ENCODE results near the gene GRAMD1C.

Gene GRAMD1C

GRCh38 chr3:113977822-113978221 is 139.2 kb downstream of the GRAMD1C start:
- DNase-seq (ENCODE audit: low read depth), result no peak
- H3K4me3 ChIP-seq (ENCODE audit: low read length), result no peak overlapping the region
- TF ChIP-seq CTCF (conservative IDR thresholded peaks at IDR 0.05; ENCODE audit: low read length), result no peak

GRCh38 chr3:113979916-113980315 is 141.3 kb downstream of the GRAMD1C start:
- H3K4me3 ChIP-seq (ENCODE audit: low read length), result no peak overlapping the region
- no peak for DNase-seq (ENCODE audit: low read depth)
- no peak for TF ChIP-seq CTCF (conservative IDR thresholded peaks at IDR 0.05; ENCODE audit: low read length)

GRCh38 chr3:113981803-113982202 is 143.2 kb downstream of the GRAMD1C start:
- DNase-seq (ENCODE audit: low read depth), result no peak
- no peak overlapping the region for H3K4me3 ChIP-seq (ENCODE audit: low read length)
- no peak for TF ChIP-seq CTCF (conservative IDR thresholded peaks at IDR 0.05; ENCODE audit: low read length)

- DNase-seq (ENCODE audit: low read depth), result no peak
- no peak overlapping the region for H3K4me3 ChIP-seq (ENCODE audit: low read length)
- TF ChIP-seq CTCF (conservative IDR thresholded peaks at IDR 0.05; ENCODE audit: low read length), result no peak
These were observed 145.0 kb downstream of the GRAMD1C start for GRCh38 chr3:113983544-113983943.

- DNase-seq (ENCODE audit: low read depth), result no peak
- H3K4me3 ChIP-seq (ENCODE audit: low read length), result no peak overlapping the region
- TF ChIP-seq CTCF (conservative IDR thresholded peaks at IDR 0.05; ENCODE audit: low read length), result no peak
These were observed 147.0 kb downstream of the GRAMD1C start for GRCh38 chr3:113985541-113985940.
